Activated B cell treated with CpG ODN at 0.5 μM for 24 hours (primary cell): ENCODE data around the gene MED12L. TPM values are rescaled to one million over a fixed set of nuclear protein-coding genes. Genes with fewer than 3 reads are reported as not detected.
"Not testable (repeated sequence)": the region's sequence is repeated elsewhere in the genome, so short reads cannot be mapped to it uniquely, and the experiment has no call there.

Experiments
- ATAC-seq: fragments of 200-7000 bp; cut with Tn5 transposase; one replicate; pipeline ENCODE4 v1.10.0; 2021; ENCODE audit warnings: low read depth, mild to moderate bottlenecking, moderate library complexity
- CTCF ChIA-PET: fragments of 350-600 bp; sonication (Branson Sonifier 250); formaldehyde crosslinking; loops from one replicate; lab custom pipeline; 2021; ENCODE audit warnings: antibody characterized with exemption; lab: Charles Lee
- POLR2A ChIA-PET: fragments of 350-600 bp; sonication (Branson Sonifier 250); formaldehyde crosslinking; loops from one replicate; lab custom pipeline; 2021; ENCODE audit warnings: antibody characterized with exemption; lab: Charles Lee
- DNase-seq: peaks from one replicate; pipeline ENCODE4 v3.0.0; 2022
- H3K27ac Mint-ChIP-seq: one replicate; pipeline ENCODE4 v1.8.0; 2020; ENCODE audit warnings: mixed read lengths
- H3K27me3 Mint-ChIP-seq: one replicate; pipeline ENCODE4 v1.8.0; 2021; ENCODE audit warnings: mixed read lengths
- H3K36me3 Mint-ChIP-seq: one replicate; pipeline ENCODE4 v1.8.0; 2021; ENCODE audit warnings: low read depth, mixed read lengths
- H3K4me1 Mint-ChIP-seq: one replicate; pipeline ENCODE4 v1.8.0; 2021; ENCODE audit warnings: mixed read lengths
- H3K4me3 Mint-ChIP-seq: one replicate; pipeline ENCODE4 v1.8.0; 2020; ENCODE audit warnings: mild to moderate bottlenecking, mixed read lengths
- H3K9me3 Mint-ChIP-seq: one replicate; pipeline ENCODE4 v1.8.0; 2020; ENCODE audit warnings: mixed read lengths
- CTCF ChIP-seq: fragments of 200-600 bp; IDR thresholded peaks from one replicate; pipeline ENCODE4 v1.8.0; 2022; ENCODE audit warnings: antibody characterized with exemption, mild to moderate bottlenecking
- intact Hi-C: fragments of 100-400 bp; cut with micrococcal nuclease; formaldehyde crosslinking; loops from one replicate; pipeline ENCODE4 v1.15.1; 2024
- total RNA-seq: library from RNA; stranded (reverse); gene quantifications from 2 replicates; pipeline ENCODE4 v1.2.3, GENCODE V29; 2022

Gene MED12L
- total RNA-seq, 1 donor from 2014 or later = 1.5 TPM

- intact Hi-C loops = no loop called here
- H3K9me3 Mint-ChIP-seq = no peaks in the 10 kb centered on the region
- no peak for TF ChIP-seq CTCF
- ATAC-seq (no peak), DNase-seq (no peak)
- ChIA-PET POLR2A (no interaction called here), CTCF (interaction anchor here (1.6 kb wide), 1 partner anchor 79 kb away, joined by 4 read pairs; no protein-coding TSS in a partner anchor)
- peaks cover 7% of the 10 kb centered on the region for H3K27me3 Mint-ChIP-seq
- no peaks in the 10 kb centered on the region for H3K36me3 Mint-ChIP-seq
- no peak overlapping the region for H3K4me3 Mint-ChIP-seq
- no peaks in the 10 kb centered on the region for H3K4me1 Mint-ChIP-seq
- H3K27ac Mint-ChIP-seq = no peak overlapping the region
Observed at GRCh38 chr3:151067158-151067557, 18.3 kb upstream of the MED12L start.

GRCh38 chr3:151072842-151073241 is 12.6 kb upstream of the MED12L start:
- H3K4me1 Mint-ChIP-seq, H3K9me3 Mint-ChIP-seq, POLR2A ChIA-PET, DNase-seq, H3K27me3 Mint-ChIP-seq, H3K36me3 Mint-ChIP-seq, H3K4me3 Mint-ChIP-seq, intact Hi-C loops, CTCF ChIA-PET, ATAC-seq, H3K27ac Mint-ChIP-seq: not testable (repeated sequence)

- ChIA-PET CTCF (no interaction called here), POLR2A (no interaction called here)
- H3K4me3 Mint-ChIP-seq = no peak overlapping the region
- H3K9me3 Mint-ChIP-seq = no peaks in the 10 kb centered on the region
- DNase-seq = no peak
- H3K27ac Mint-ChIP-seq = no peak overlapping the region
- intact Hi-C loops = no loop called here
- no peaks in the 10 kb centered on the region for H3K36me3 Mint-ChIP-seq
- H3K27me3 Mint-ChIP-seq = no peaks in the 10 kb centered on the region
- ATAC-seq = no peak
- no peak for TF ChIP-seq CTCF
- H3K4me1 Mint-ChIP-seq = no peaks in the 10 kb centered on the region
Observed at GRCh38 chr3:151074256-151074655, 11.2 kb upstream of the MED12L start.

GRCh38 chr3:151075869-151076562 is 9.4 kb upstream of the MED12L start:
- no peak for ATAC-seq
- H3K9me3 Mint-ChIP-seq = no peaks in the 10 kb centered on the region

GRCh38 chr3:151076626-151077025 is 8.8 kb upstream of the MED12L start:
- intact Hi-C loops = loop anchor here (5.0 kb wide), 1 partner anchor 154 kb away; no protein-coding TSS in a partner anchor
- no peak for ATAC-seq
- Mint-ChIP-seq H3K27ac (no peak overlapping the region), H3K36me3 (no peaks in the 10 kb centered on the region), H3K4me3 (no peak overlapping the region), H3K9me3 (no peaks in the 10 kb centered on the region), H3K4me1 (no peaks in the 10 kb centered on the region), H3K27me3 (peaks cover 10% of the 10 kb centered on the region)
- POLR2A ChIA-PET = no interaction called here
- no peak for DNase-seq
- CTCF ChIA-PET = no interaction called here
- no peak for TF ChIP-seq CTCF

More at GRCh38 chr3:151075869-151076562, 9.4 kb upstream of the MED12L start:
- no peak for TF ChIP-seq CTCF
- Mint-ChIP-seq H3K27me3 (peaks cover 8% of the 10 kb centered on the region), H3K36me3 (no peaks in the 10 kb centered on the region), H3K4me3 (no peak overlapping the region), H3K27ac (no peak overlapping the region), H3K4me1 (no peaks in the 10 kb centered on the region)
- no peak for DNase-seq
- CTCF ChIA-PET = no interaction called here
- POLR2A ChIA-PET = no interaction called here
- intact Hi-C loops = loop anchor here (5.0 kb wide), 1 partner anchor 154 kb away; no protein-coding TSS in a partner anchor

GRCh38 chr3:151081082-151081481 is 4.4 kb upstream of the MED12L start:
- H3K27ac Mint-ChIP-seq, CTCF ChIA-PET, H3K4me3 Mint-ChIP-seq, ATAC-seq, POLR2A ChIA-PET, H3K9me3 Mint-ChIP-seq, DNase-seq, H3K36me3 Mint-ChIP-seq, H3K4me1 Mint-ChIP-seq: not testable (repeated sequence)
- peaks cover 29% of the 10 kb centered on the region for H3K27me3 Mint-ChIP-seq
- intact Hi-C loops = loop anchor here (10.0 kb wide), 1 partner anchor 316 kb away; the partner anchor contains the start of gene SIAH2
